Stimulated activated CD8-positive, alpha-beta memory T cell treated with anti-CD3 and anti-CD28 coated beads, Interleukin-12 subunit alpha, Interleukin-12 subunit beta, amount 100 ng/mL, for 1 hour (primary cell): ENCODE data around the gene NPBWR2.

Experiments
- DNase-seq: peaks from one replicate; pipeline ENCODE4 v3.0.0-alpha.2; 2020; ENCODE audit warnings: low read depth

NPBWR2 gene

DNA sequence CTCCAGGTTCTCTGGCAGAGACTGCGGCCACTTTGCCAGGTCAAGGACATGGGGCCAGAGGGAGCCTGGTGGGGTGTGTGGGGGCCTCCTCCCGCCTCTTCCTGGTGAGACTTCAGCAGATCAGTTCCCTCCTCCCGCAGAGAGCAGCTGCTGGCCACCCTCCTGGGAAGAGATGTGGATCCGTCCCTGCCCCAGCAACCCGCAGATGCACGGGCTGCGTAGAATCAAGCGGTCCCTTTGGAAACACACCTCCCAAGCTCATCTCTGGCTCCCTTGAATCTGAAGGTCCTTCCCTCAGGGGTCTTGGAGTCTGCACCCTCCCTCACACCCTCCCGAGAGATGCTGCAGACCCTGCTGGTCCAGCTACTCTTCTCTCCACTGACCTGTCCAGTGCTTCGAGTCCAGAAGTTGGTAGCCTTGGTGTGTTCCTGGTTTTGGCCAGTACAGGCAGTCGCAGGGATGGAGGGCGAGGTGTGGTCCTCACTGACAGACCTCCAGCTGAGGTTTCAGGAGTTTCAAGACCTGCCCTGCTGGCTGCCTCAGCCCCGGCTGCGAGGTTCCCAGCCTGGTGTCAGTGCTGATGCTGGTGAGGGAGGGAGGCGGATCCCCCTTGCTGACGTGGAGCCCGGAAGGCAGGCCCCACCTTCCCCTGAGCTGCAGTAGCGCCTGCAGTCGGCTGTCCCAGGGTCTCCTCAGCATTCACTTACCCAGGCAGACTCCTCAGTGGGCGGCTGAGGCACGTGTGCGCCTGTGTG, at the start of gene NPBWR2:
NPBWR2 (minus strand) TSS at position 585 of the 755 bp plus-strand sequence. CDS start 734 bp downstream, outside the sequence.
- no peak for DNase-seq

DNA sequence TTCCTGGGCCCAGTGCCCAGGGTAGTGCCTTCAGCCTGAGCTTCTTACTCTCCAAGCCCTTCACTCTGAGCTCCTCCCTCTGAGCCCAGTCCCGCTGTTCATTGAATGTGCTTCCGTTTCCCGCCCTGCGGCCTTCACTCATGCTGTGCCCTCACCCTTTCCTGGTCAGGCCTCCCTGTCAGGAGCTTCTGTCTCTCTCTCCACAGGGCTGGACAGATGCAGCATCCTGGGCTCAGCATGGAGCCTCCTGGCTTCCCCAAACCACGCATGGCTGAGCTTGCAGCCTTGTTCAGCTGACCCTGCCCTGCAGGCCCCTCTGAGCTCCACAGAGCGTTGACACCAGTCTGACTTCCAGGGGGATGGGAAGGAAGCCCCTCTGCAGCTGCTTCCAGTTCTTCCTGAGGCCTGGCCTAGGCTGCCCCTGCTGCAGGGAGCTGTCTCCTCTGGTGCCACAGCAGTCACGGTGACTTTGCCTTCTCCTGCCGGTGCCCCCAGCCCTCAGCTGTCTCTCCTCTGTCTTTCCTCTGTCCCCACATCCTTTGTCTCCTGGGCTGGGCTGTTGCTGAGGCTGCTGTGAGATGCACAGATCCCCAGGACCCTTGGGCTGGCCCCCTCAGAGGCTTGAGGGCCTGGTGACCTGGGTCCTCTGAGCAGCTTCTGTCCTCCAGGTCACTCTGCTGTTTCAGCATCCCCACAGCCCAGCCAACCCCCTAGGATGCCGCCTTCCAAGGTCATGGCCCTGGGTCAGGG, 48.9 kb upstream of the NPBWR2 start:
- DNase-seq = no peak

DNA sequence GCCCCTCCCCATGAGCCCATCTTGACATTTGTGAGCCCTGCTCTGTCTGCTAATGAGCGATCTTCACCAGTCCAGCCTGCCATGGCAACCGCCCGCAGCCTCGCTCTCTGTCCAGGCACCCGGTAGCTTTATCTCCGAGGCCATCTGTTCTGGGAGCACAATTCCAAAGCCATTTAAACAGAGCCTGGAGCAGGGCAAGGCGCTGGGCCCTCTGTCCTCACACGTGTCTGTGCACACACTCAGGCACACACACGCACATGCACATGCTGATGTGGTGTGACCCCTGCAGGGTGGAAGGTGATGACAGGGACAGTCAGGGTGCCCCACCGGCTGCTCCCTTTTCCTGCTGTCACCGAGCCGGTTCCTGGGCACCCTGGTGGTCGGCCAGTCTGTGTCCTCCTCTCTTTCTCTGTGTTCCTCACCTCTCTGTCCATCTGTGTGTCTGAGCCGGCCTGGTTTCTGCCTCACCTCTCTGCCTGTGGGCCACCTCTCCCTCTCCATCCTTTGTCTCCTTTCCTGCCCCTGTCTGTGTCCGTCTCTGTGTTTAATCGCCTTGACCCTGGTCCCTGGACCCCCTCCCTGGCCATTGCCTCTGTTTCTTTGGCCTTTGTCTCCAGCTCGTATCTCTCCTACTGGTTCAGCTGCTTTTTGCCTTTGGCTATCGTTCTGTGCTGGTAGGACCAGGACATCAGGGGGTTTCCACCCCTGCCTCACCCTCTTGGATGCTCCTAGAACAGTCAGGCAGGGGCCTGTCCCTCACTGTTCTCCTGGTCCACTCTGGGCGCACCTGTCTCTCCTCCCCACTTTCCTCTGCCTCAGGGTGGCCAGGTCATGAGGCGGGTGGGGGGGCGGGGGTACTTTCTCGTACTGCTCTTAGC, 48.1 kb upstream of the NPBWR2 start:
- no peak for DNase-seq

- no peak for DNase-seq
Measured at GRCh38 chr20:64154590-64155257, 47.4 kb upstream of the NPBWR2 start.

DNA sequence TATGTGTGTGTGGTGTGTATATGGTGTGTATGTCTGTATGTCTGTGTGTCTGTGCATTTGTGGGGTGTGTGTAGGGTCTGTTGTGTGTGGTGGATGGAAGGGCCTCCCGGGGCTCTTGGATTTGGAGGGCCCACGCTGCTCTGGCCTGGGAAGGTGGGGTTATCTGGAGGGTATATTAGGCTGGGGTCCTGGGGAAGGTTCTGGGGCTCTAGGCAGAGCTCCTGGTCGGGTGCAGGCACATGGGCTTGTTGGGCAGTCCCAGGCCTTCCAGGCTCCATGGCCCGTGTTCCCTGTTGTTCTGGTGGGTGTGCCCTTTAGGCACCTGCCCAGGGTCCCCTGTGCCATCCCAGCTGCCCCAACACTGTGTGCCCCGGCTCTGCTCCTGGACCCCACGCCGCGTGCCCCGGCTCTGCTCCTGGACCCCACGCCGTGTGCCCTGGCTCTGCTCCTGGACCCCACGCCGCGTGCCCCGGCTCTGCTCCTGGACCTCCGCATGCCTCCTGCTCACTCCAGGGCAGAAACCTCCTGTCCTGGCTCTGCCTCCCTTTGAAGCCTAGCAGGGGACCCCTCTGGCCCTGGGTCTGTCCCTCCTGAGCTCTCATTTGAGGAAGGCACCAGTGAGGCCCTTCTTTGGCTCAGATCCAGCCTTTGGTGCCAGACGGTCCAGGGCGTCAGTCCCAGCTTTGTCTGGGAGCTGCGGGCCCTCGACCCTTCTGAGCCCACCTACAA, 46.7 kb upstream of the NPBWR2 start:
- no peak for DNase-seq

DNA sequence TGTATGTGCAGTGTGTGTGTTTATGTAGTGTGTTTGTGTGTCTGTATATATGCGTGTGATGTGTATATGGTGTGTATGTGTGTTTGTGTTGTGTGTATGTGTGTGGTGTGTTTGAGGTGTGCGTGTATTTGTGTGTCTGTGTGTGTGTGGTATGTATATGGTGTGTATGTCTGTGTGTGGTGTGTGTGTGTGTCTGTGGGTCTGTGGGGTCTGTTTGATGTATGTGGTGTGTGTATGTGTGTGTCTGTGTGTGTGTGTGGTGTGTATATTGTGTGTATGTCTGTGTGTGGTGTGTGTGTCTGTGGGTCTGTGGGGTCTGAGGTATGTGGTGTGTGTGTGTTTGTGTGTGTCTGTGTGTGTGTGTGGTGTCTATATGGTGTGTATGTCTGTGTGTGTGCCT, 46.0 kb upstream of the NPBWR2 start:
- no peak for DNase-seq

- no peak for DNase-seq
Measured at GRCh38 chr20:64152906-64153305, 45.5 kb upstream of the NPBWR2 start.

DNA sequence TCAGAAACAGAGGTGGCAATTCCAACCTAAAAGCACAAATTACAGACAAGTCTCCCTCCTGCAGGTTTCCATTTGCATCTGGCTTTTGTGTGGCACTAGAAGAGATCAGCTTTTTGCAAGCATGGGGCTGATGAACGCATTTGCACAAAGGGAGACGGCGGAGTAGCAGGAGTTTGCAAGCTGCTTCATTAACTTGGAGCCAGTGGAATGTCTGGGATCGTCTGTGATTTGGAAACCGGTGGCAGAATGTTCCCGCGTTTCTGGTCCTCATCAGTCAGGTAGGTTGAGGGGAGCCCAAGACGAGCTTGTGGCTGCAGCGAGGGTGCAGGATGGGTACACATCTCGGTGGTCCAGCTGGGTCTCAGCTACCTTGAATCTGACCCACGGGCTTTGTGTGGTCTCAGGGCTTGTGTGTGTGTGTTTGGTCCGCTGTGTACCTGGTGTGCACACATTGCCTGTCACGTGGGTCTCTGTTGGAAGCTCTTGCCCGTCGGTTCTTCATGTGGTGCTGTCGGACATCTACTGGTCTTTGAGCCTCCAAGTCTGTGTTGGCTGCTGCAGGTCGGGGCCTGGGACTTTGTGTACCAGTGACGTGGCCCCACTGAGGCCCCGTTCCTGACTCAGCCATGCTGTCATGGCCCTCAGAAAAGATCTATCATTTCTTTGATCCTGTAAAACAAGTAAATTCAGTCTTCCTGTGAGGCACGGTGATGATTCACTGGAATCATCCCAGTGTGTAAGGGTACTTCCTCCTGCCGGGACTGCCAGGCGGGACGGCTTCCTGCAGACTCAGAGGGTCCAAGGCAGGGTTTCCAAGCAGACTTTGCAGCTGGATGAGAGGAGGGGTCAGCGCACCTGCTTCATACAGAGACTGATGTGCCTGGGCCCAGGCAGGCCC, 44.5 kb upstream of the NPBWR2 start:
- no peak for DNase-seq

DNA sequence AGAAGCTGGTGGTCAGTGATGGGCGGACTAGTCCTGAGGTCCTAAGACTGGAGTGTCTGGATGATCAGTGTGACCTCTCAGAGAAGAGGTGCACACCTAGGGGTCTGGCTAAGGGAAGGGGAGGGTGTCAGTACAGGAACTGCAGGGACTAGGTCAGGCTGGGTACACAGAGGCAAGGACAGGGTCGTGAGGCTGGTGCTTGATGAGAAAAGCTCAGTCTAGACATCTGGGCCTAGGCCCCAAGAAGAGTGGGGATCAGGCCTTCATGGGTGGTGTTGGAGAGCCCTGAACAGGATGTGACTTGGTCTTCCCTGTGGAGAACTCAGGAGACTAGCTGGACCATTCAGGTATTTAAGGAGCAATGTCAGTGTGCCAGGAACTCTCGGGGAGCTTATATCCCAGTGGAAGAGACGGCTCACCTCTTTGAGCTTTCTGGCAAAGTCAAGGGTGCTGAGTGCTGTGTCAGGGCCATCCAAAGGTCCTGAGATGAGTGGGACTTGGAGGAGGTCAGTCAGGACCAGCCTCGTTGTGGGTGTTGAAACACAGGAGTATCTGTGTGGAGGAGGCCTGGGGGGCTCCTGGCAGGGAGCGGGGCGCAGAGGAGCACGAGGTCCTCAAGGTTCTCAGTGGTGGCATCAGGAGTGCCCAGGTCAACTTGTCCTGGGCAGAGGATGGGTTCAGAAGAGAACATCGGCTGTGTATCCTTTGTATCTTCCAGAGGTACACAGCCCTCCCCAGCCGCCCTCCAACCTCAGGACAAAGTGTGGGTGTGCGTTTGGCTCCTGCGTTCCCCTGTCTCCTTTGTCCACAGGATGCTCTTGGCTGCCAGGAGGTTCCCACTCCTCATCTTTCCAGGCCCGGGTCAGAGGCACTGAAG, 43.6 kb upstream of the NPBWR2 start:
- DNase-seq = no peak

DNA sequence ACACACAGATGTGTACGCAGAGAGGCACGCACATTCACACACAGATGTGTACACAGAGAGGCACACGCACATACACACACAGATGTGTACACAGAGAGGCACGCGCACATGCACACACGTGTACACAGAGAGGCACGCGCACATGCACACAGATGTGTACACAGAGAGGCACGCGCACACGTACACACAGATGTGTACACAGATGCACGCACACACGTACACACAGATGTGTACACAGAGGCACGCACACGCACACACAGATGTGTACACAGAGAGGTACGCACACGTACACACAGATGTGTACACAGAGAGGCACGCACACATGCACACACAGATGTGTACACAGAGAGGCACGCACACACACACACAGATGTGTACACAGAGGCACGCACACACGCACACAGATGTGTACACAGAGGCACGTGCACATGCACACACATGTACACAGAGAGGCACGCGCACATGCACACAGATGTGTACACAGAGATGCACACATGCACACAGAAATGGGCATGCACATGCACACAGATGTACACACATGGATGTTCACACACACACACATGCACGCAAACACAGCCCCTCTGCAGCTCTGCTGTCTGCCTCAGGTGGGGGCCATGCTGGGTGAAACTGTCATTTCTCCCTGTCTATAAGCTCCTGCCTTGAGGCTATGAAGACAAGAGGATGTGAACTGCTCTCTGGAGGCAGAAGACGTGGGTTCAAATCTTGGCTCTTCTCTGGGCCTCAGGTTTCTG, 42.6 kb upstream of the NPBWR2 start:
- no peak for DNase-seq

GRCh38 chr20:64149141-64149540, 41.8 kb upstream of the NPBWR2 start:
- DNase-seq = no peak

- no peak for DNase-seq
Measured at GRCh38 chr20:64148581-64148980, 41.2 kb upstream of the NPBWR2 start.

GRCh38 chr20:64146936-64147477, 39.6 kb upstream of the NPBWR2 start:
- DNase-seq = no peak

GRCh38 chr20:64146301-64146935, 39.1 kb upstream of the NPBWR2 start:
- DNase-seq = no peak

- DNase-seq = no peak
Measured at GRCh38 chr20:64145458-64146300, 38.3 kb upstream of the NPBWR2 start.

GRCh38 chr20:64144144-64144912, 37.0 kb upstream of the NPBWR2 start:
- no peak for DNase-seq
